Bone marrow (tissue), 2 donors: ENCODE measurements around the gene GOT2.
"Not testable (repeated sequence)": the region's sequence is repeated elsewhere in the genome, so short reads cannot be mapped to it uniquely, and the experiment has no call there.

Experiments used
- DNase-seq, 2 donors: peaks; one replicate each; lab custom pipeline; 2025; lab: John Stamatoyannopoulos, UW

The GOT2 gene

DNA sequence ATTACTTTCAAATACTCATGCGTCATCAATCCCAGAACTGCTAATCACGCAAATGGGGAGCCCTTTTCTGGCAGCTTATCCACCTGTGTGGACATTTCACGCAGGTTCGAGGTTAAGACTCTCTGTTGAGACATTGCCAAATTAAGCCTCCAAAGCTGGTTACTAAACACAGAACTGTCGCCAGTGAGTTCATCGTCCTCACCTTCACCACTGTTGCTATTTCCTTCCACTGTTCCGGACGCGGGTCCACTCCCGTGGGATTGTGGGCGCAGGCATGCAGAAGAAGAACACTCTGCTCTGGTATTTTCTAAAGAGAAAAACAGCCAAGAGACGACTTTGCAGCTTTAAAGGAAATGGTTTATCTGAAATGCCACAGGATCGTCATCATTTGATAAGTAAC, 16.1 kb downstream of the GOT2 start:
- no peak for DNase-seq

DNA sequence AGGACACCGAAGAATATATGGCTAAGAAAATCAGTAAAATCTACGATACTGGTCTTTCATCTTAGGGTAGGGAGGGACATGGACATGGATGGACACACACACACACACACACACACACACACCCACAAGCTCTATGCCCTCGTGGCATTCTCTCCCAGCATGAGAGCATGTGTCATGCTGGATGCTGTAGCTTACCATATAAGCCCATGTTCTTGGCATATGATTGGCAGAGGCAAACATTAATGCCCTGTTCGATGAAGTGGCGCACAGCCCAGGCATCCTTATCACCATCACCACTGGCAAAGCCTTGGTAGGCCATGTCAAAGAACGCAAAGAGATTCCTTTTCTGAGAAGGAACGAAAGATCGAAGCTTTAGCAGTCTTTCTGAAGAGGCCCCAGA, 17.6 kb downstream of the GOT2 start:
- DNase-seq, result no peak

DNA sequence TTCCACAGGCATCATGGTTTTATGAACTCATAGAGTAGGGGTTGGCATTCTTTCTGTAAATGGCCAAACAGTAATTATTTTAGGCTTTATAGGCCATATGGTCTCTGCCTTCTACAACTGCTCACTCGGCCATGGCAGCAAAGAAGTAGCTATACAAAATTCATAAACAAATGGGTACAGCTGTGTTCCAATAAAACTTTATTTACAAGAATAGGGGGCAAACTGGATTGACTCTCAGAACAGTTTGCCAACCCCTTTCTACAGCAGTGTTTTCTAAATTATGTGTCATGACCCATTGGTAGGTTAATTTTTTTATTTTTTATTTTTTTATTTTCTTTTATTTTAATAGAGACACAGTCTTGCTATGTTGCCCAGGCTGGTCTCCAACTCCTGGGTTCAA, 20.4 kb downstream of the GOT2 start:
- no peak for DNase-seq

DNA sequence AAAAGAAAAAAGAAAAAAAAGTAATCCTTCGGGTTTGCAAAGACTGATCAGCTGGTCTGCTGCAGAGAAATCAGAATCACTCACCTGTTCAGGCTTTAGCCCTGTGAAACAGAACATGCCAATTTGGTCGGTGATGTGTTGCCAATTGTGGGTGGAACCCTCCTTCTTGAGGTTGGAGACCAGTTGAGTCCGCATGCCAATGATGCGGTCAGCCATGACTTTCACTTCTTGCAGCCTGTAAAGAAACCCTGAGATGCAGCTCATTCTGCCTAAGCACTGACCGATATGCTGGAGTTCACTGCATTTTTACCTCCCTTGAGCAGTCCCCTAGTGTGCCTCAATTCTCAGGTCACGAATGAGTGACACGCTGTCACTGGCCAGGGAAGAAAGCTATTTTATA, 24.8 kb downstream of the GOT2 start:
- DNase-seq, result no peak

DNA sequence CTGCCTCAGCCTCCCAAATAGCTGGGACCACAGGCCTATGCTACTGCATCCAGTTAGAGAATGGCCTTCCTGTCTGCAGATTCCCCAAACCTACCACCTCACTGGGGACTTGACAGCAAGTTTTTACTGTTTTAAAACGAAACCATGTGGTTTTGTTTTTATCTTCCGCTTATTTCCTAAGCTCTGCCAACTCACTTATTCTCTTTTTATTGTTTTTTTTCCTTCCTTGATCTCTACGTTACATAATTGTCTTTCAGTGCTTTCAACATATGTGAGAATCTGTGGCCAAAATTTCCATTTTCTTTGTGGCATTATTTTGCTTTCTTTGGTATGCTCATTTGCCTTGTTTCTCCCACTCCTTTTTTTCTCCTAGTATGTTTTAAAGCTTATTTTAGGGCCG, 35.0 kb downstream of the GOT2 start:
- DNase-seq, result no peak

DNA sequence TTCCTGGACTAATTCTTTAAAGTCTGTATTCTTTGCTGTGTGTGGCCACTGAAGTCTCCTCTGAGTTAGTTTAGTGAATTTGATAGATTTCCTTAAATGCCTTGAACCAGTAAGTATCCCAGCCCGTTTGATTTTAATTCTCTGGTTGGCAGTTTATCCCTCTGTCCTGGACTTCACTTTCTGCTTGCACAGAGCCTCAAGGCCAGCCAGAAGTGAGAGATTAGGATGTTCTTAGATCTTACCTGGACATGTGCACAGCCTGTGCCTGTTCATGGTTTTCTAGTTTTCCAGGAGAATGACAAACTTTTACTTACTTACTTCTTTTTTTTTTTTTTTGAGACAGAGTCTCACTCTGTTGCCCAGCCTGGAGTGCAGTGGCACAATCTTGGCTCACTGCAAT, 38.7 kb downstream of the GOT2 start:
- DNase-seq, result no peak

DNA sequence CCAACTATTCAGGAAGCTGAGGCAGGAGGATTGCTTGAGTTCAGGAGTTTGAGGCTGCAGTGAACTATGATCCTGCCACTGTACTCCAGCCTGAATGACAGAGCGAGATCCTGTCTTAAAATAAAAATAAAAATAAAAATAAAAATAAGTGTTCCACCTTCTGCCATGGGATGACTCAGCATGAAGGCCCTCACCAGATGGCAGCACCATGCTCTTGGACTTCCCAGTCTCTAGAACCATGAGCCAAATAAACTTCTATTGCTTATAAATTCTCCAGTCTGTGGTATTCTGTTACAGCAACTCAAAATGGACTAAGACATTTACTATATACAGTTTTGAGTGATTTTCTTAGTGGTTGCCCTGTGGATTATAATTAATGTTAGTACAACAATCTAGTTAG, 41.7 kb downstream of the GOT2 start:
- DNase-seq, result no peak

DNA sequence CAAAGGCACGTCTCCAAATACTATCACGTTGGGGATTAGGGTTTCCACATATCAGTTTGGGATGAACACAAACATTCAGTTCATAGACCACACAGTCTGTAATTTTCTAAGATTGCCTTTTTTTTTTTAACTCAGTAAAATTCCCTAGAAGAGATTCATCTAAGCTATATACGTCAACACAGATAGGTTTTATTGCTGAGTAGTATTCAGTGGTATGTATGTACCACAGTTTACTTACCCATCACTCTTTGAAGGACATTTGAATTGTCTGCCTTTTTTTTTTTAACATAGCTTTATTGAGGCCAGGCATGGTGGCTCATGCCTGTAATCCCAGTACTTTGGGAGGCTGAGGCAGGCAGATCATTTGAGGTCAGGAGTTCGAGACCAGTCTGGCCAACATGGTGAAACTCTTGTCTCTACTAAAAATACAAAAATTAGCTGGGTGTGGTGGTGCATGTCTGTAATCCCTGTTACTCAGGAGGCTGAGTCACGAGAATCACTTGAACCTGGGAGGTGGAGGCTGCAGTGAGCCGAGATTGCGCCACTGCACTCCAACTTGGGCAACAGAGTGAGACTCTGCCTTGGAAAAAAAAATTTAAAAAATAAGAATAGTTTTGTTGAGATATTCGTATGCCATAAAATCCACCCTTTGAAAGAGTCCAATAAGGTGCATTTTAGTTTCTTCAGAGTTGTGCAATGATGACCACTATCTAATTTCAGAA, 47.0 kb downstream of the GOT2 start:
- not testable (repeated sequence) for DNase-seq

DNA sequence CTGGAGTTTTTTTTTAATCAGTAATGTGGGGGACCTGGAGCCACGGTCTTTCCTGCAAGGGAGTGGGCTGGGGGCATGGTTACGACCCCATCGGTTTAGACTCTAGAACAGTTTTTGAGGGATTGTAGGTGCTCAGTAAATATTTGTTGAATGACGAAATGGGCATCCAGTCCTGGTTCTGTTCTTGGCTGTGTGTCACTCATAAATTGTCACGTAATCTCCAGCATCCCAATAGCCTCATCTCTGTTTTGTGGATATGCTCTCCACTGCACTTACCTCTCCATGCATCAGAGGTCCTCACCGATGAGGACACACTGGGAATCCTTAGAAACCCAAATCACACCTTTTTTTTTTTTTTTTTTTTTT, 49.0 kb downstream of the GOT2 start:
- DNase-seq, result no peak

DNA sequence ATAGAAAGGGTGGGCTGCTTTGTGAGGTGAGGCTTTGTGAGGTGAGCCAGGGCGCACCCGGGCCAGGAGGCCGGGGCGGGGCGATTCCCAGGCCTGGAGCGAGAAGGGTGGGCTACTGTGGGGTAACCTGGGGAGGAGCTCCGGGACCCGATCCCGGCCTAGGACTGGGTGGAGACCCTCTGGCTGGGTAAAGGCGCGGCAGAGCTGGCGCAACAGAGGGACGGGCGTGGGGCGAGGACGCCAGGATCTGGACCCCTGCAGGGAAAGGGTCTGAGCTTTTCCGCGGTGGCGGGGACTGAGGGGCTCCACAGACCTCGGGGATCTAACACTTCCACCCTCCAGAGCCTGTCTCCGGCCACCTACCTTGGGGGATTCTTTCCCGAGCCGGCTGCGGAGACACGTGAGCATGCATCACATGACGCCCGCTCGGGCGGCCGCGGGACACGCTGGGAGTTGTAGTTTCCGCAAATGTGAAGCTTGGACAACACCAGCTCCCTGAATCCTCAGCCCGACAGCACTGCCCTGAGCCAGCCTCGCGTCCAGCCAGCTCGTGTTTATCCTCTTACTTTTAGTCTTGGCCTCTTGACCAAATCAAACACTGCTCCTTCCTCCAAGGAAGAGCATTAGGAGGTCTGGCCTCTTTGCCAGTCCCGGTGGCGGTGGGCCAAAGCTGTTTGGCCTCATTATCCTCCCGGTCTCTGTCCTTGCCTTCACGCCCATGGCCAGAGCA, 49.6 kb downstream of the GOT2 start, which contains the start of gene SLC38A7:
TSS of gene SLC38A7 (minus strand) at position 417 of the 730 bp plus-strand sequence. CDS start 4,644 bp downstream, outside the sequence.
- peak; percentile 20 to 21 for DNase-seq

DNA sequence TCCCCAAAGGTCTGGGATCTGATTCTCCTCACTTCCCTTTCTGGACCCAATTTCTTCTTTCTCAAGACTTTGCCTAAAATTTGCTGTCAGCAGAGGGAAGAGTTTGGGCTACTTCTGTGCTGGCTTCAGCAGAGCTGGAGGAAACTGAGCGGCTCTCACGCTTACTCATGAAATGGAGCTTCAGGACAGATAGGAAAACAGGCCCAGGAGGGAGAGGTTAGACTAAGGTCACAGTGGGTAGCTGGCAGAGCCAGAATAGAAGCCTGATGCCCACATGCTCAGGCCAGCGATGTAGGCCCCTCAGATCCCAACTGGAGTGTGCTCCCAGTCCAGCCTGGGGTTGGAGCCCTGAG, 50.1 kb downstream of the GOT2 start:
- DNase-seq, result no peak

DNA sequence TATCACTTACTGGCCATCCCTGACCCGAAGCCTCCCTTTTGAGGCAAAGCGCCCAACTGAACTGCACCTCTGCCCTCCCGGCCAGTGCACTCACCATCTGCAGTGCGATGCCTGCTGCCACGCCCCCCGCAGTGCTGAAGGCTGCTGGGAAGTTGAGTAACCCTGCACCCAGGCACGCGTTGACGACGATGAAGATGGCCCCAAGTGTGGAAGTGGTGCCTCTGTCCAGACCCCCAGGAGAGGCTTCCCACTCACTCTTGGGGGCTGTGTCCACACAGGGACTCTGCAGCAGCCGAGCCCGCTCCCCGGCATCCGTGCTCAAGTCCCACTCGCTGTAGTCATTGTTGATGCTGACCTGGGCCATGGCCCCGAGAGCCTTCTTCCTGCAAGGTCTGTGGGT, 54.4 kb downstream of the GOT2 start:
- DNase-seq, result no peak

DNA sequence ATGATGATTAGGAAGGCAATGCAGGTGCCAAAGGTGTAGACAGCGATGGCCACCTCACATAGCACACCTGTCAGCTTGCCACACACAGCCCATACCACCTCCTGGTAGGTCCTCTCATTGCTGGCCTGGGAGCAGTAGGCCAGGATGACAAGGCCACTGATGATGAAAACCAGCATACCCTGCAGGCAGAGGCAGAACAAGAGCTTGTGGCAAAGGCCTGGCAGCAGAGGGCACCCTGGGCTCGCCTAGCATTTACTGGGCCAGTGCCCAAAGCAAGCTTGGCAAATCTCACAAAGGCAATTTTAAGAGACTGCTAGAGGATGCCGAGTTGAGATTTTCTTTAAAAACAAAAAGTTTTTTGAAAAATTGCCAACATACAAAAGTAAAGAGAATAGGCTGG, 55.4 kb downstream of the GOT2 start:
- DNase-seq, result no peak

DNA sequence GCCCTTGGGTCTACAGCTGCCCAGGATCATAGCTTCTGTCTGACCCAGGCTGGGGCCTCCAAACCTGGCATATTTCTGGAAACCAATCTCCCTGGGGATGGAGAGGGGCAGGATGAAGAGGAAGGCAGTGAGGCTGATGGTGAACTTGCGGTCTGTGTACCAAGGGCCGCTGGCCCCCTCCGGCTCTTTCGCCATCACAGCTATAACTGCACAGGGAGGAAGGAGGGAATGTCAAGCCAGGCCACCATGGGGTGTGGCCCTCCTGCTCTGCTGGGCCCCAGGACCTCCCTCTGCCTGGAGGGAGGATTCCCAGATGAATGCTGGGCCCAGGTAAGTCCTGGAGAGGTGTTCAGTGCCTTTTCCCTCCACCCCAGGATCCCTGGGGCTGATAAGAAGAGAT, 55.8 kb downstream of the GOT2 start:
- no peak for DNase-seq

DNA sequence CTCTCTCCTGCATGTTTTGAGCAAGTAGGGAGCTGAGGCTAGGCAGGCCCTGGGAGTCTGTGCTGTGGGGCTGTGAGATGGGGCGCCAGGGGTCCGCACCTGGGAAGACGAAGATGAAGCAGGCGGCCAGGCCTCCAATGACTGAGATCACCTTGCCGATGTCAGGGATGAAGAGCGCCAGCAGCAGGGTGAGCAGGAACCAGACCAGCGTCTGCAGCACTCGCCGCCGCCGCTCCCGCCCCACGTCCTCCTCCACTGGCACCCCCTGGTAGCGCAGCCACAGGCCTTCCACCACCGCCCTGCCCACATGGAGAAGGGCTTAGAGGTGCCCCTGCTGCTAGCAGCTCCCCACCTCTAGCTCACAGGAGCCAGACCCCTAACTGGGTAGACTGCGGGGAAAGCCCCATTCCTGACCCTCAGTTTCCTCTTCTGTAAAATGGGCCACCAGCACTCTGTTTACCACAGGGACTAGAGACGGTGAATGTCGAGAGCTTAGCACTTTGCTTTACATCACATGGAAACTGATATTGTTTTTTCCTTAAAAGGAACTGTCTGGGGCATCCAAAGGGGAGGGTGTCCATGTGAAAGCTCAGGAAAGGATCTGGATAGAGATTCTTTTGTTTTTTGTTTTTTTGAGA, 63.1 kb downstream of the GOT2 start:
- no peak for DNase-seq

DNA sequence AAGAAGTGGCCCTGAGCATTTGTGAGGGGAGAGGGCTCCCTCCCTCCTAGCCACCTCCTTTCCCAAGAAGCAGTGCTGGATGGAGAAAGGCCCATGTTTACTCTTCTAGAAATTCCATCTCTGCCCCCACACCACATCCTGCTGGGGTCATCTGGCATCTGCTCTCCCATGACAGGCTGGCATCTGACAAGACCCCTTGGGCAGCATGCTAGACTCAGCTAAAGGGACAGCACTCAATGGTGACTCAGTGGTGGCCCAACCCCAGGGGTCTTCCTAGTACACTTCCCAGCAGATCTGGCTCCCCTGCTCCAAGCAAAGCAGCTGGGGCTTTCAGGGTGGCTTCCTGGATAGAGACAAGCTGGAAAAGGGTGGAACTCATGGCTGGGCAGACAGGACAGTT, 63.9 kb downstream of the GOT2 start:
- DNase-seq, result no peak

DNA sequence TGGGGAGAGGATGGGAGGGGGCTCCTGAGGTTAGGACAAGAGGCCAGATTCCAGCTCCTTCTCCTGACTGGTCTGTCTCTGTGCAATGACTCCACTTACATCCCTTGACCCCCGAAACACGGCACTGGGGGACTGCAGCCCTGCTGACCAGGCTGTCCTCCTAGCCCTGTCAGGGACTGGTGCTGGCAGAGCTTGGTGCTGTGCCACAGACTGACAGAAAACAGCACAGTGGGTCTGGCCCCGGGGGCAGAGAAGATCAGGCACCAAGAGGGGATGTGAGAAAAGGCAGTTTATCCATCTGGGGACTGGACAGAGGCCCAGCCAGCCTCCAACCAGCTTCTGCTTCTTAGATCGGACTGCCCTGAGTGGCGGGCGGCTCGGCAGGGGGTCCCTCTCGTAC, 68.9 kb downstream of the GOT2 start:
- no peak for DNase-seq

DNA sequence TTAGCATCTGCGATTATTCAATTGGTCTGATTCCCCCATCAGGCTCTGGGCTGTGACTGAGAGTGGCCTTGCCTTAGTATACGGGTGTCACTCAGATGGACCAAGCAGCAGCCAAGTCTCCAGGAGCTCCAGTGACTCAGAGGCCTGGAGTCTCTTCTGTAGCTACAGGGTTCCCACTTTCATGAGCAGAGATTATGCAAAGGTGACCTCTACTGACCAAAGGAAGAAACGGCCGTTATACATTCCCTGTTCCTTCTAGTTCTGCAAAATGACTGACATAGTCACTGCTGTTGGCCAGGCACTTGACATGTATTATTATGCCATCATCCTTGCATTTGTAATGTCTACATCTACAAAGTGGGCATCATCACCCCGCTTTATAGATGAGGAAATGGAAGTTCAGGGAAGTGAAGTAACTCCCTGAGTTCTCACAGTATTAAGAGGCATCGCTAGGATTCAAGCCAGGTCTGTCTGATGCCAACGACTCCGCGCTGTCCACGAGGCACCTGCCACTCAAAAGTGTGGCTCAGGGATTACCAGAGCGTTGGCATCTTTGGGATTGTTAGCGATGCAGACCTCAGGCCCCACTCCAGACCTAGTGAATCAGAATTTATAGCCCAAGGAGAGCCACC, 72.8 kb downstream of the GOT2 start:
- DNase-seq, result peak in 1 of 2 donors; percentile 68

DNA sequence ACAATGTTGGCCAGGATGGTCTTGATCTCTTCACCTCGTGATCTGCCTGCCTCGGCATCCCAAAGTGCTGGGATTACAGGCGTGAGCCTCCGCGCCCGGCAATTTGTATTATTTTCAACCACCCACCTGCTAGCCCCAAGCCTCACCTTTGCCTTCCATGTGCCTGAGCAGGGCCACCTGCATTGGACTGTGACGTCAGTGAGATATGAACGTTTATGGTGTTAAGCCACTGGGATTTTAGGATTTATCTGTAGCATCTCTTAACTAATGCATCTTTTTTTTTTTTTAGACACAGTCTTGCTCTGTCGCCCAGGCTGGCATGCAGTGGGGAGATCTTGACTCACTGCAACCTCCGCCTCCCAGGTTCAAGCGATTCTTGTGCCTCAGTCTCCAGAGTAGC, 74.2 kb downstream of the GOT2 start:
- not testable (repeated sequence) for DNase-seq

DNA sequence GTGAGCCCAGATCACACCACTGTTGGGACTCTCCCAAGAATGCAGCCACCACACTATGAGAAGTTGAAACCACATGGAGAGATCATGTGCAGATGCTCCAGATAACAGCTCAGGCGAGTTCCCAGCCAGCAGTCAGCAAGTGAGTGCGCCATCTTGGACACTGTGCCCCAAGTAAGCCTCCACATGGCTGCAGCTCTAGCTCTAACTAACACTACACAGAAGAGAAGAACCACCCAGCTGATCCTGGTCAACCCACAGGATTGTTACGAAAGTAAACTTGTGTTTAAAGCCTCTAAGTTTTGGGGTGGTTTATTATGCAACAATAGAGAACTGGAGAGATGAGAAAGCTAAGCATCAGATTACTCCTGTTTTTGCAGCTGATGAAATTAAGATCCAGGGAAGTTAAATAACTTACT, 75.3 kb downstream of the GOT2 start:
- no peak for DNase-seq
